GM06990 (cell line): ENCODE data around the gene KIR3DL3.
"Not testable (repeated sequence)": the region's sequence is repeated elsewhere in the genome, so short reads cannot be mapped to it uniquely, and the experiment has no call there.

ENCODE experiments used
- DNase-seq: peaks from one replicate; pipeline ENCODE4 v3.0.0-alpha.2; 2011; ENCODE audit not compliant: insufficient read length; ENCODE audit errors: extremely low read depth
- H3K27me3 ChIP-seq: replicated peaks from 2 replicates; pipeline ENCODE4 v1.6.0; 2011; ENCODE audit warnings: low read length; ENCODE audit not compliant: control insufficient read depth, insufficient read depth
- H3K36me3 ChIP-seq: 2 replicates; pipeline ENCODE4 v1.5.1; 2011; ENCODE audit warnings: low read length; ENCODE audit not compliant: control insufficient read depth, insufficient read depth
- H3K4me3 ChIP-seq: replicated peaks from 2 replicates; pipeline ENCODE4 v1.5.1; 2011; ENCODE audit warnings: low read depth, mild to moderate bottlenecking, control low read depth, low read length
- TF ChIP-seq, protein P1 (sequence below): IDR thresholded peaks from 2 replicates; pipeline ENCODE4 v1.5.1; 2011; ENCODE audit warnings: low read length, control low read depth, mild to moderate bottlenecking, inconsistent platforms; ENCODE audit not compliant: insufficient read depth, poor library complexity, severe bottlenecking

The KIR3DL3 gene

DNA sequence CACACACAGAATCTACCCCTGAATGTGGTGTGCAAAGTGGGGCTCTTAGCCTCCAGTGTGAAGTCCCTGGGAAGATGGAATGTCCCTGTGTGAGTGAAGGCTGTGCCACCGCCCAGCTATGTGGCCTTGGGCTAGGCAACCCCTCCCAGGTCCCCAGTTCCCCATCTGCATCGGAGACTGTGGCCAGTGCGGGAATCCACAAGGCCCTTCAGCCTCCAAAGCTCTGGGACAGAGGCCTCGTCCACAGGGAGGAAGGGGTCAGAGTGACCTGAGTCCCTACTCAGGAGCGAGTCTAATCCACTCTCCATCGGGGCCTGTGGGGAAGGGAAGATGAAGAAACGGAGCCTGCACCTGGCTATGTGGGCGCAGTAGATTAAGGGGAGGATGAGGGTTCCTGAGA is 19.3 kb upstream of the KIR3DL3 start:
- Histone ChIP-seq H3K36me3 (no peaks in the 10 kb centered on the region), H3K27me3 (no peaks in the 10 kb centered on the region; the same call in 1 of the 2 replicates), H3K4me3 (no peak overlapping the region)
- TF ChIP-seq, protein P1, sequence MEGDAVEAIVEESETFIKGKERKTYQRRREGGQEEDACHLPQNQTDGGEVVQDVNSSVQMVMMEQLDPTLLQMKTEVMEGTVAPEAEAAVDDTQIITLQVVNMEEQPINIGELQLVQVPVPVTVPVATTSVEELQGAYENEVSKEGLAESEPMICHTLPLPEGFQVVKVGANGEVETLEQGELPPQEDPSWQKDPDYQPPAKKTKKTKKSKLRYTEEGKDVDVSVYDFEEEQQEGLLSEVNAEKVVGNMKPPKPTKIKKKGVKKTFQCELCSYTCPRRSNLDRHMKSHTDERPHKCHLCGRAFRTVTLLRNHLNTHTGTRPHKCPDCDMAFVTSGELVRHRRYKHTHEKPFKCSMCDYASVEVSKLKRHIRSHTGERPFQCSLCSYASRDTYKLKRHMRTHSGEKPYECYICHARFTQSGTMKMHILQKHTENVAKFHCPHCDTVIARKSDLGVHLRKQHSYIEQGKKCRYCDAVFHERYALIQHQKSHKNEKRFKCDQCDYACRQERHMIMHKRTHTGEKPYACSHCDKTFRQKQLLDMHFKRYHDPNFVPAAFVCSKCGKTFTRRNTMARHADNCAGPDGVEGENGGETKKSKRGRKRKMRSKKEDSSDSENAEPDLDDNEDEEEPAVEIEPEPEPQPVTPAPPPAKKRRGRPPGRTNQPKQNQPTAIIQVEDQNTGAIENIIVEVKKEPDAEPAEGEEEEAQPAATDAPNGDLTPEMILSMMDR: no peak
- DNase-seq: no peak

DNA sequence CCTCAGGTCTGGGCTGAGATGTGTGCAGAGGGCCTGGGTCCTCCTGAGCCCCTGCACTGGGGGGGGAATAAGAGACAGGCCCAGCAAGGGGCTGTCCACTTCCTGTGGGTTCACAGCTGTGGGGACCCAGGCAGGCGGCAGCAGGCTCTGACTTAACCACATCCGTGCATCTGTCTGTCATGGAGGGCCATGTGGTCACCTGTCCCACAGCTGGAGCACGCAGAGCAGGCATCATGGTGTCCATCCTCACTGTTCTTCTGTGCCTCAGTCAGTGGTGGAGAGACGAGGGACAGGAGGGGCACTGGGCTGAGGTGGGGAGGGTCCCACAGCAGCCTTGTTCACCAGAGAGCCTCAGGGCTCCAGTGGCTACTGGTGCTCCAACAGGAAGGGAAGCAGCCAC is 16.3 kb upstream of the KIR3DL3 start:
- Histone ChIP-seq H3K27me3 (no peaks in the 10 kb centered on the region; the same call in 1 of the 2 replicates), H3K4me3 (no peak overlapping the region), H3K36me3 (no peaks in the 10 kb centered on the region)
- DNase-seq: peak; percentile 42
- TF ChIP-seq, protein P1: no peak

DNA sequence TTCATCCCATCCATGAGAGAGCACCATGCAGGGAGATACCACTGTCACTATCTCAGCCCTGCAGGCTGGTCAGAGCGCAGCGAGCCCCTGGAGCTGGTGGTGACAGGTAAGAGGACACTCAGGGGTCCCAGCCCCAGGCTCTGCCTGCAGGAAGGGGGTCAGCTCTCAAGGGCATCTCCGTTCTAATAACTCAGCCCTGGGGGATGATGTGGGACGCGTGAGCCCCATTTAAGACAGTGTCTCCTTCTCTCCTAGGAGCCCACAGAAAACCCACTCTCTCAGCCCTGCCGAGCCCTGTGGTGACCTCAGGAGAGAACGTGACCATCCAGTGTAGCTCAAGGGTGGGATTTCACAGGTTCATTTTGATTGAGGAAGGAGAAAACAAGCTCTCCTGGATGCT is 15.5 kb upstream of the KIR3DL3 start:
- Histone ChIP-seq H3K4me3 (no peak overlapping the region), H3K36me3 (no peaks in the 10 kb centered on the region), H3K27me3 (no peaks in the 10 kb centered on the region; the same call in 1 of the 2 replicates)
- DNase-seq: no peak
- TF ChIP-seq, protein P1: no peak

DNA sequence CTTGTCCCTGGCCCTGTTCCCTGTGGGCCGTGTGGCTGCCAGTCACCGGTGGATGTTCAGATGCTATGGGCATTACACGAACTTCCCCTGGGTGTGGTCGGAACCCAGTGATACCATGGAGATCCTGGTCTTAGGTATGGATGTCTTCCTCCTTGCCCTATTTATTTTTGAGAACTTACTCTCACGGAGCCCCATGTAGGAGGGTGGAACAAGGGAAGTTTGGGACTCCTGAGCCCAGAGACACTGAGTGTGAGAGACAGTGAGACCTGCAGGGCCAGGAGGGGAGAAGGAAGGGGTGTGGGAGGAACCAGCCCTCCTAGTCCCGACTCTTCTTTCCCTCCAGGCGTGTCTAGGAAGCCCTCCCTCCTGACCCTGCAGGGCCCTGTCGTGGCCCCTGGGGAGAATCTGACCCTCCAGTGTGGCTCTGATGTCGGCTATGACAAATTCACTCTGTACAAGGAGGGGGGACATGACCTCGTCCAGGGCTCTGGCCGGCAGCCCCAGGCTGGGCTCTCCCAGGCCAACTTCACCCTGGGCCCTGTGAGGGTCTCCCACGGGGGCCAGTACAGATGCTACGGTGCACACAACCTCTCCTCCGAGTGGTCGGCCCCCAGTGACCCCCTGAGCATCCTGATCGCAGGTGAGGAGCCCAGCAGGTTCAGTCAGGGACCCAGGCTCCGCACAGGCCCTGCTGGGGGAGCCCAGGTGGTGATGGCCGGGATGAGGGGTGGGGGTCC is 14.9 kb upstream of the KIR3DL3 start:
- no peak for DNase-seq
- Histone ChIP-seq H3K36me3 (no peaks in the 10 kb centered on the region), H3K27me3 (no peaks in the 10 kb centered on the region), H3K4me3 (no peak overlapping the region)
- TF ChIP-seq, protein P1: no peak

DNA sequence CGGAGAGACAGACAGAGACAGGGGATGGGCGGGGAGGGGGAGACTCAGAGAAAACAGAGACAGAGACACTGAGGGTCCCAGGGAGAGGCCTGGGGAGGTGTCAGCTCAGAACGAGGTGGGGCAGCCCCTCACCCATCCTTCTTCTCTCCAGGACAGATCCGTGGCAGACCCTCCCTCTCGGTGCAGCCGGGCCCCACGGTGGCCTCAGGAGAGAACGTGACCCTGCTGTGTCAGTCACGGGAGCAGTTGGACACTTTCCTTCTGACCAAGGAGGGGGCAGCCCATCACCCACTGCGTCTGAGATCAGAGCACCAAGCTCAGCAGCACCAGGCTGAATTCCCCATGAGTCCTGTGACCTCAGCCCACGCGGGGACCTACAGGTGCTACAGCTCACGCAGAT is 14.3 kb upstream of the KIR3DL3 start:
- not testable (repeated sequence) for DNase-seq, H3K27me3 ChIP-seq, H3K36me3 ChIP-seq, H3K4me3 ChIP-seq

DNA sequence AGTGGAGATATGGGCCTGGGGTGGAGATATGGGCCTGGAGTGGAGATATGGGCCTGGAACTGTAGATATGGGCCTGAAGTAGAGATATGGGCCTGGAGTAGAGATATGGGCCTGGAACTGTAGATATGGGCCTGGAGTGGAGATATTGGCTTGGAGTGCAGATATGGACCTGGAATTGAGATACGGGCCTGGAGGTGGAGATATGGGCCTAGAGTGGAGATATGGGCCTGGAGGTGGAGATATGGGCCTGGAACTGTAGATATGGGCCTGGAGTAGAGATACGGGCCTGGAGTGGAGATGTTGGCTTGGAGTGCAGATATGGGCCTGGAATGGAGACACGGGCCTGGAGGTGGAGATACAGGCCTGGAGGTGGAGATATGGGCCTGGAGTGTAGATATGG is 402 bp downstream of the KIR3DL3 start:
- H3K4me3 ChIP-seq: no peak overlapping the region
- H3K36me3 ChIP-seq: no peaks in the 10 kb centered on the region
- TF ChIP-seq, protein P1: no peak
- DNase-seq: no peak
- H3K27me3 ChIP-seq: no peaks in the 10 kb centered on the region; the same call in 1 of the 2 replicates
